Hypothalamus (tissue), 51 donors: ENCODE measurements around the gene U2SURP.

ENCODE experiments used
- DNase-seq, 51 donors: peaks; one replicate each; lab custom pipeline; 2025; lab: John Stamatoyannopoulos, UW

Gene U2SURP

DNA sequence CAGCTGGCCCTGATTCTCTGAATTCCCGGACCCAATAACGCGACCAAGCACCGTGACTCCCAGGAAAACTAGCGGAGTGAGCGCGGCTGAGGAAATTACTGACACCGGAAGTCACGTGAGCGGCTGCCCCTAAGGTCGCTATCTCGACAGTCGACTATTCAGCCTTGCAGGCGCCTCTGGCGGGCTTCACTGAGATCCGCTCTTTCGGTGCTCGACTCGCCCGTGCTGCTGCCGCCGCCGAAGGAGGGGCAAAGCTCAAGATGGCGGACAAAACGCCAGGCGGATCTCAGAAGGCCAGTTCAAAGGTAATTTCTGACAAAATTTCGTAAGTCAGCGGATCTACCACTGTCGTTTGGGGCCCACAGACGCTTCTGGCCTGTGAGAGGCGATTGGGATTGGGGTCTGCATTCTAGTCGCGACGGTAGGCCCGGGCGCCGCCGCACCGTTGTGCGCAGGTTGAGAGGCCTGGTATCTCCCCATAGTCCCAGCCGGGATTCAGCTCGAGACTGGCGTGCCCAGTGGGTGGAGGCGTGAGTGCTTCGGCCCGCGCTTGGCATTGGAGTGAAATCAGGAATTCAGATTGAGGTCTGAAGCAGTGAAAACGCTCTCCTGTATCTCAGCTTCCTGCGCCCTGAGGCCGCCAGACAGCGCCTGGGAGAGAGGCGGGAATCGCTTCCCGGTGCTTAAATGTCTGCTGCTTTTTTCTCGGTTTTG lies at the start of gene U2SURP:
U2SURP (plus strand) TSS at position 202 of the 714 bp plus-strand sequence; CDS start at position 261, 59 bp downstream.
- peak; percentile 53 to 98 (median 94) for DNase-seq

DNA sequence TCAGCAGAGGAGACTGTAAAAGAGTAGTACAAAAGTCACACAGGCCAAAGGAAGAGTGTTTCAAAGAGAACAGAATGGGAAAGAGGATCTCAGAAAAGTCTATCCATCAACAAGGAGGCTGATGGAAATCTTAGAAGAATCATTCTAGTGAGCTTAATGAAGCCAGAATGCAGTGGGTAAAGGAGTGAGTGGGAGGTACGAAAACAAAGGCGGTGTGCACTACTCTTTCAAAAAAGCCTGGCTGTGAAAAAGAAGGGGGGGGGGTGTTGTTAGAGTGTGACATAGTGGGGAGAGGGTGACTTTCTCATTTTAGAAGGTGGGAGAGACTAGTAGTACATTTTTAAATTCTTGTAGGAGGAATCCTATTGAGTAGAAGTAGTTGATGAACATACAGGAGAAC lies 49.6 kb upstream of the U2SURP start:
- DNase-seq = no peak

- no peak for DNase-seq
Observed at GRCh38 chr3:142952272-142953193, 48.8 kb upstream of the U2SURP start.

GRCh38 chr3:142953443-142953842 lies 47.9 kb upstream of the U2SURP start:
- DNase-seq = no peak

DNA sequence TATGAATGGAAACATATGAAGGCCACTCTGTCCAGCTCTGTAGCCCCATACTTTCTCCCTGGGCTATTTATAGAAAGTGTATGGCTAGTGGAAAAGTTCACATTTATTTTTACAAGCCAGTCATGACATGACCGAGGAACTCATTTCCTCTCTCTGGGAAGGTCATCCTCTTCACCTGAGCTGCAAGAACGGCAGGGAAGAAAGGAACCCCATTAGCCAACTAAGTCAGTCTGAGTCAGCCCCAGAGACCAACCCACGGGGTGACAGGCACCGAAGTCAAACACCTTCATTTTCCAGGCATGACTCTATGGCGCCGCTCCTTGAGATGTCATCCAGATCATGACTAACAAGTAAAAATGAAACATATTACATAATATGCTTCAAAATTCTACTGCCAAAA lies 42.7 kb upstream of the U2SURP start:
- DNase-seq = peak in 3 of 51 donors; percentile 7 to 12 (median 9)

DNA sequence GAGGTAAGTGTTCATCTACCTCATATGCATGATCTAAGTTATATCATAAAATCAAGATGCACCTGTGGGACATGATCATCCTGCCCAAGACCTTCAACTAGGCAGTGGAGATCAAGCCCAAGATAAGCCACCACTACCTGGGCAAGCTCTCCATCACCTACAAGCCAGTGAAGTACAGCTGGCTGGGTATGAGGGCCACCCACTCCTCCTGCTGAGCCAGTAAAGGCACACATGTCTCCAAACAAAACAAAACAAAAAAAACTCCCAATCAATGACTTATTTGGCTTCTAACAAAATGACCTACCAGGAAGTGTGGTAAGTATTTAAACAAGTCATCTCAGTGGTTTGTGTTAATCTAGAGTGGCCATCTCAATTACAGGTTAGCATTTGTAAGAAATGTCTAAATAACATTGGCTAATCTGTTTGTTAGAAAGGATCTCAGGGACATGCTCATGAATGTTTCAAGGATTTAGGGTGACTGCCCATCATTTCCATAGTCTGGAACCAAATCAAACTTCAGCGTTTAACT lies 41.0 kb upstream of the U2SURP start:
- DNase-seq = no peak

DNA sequence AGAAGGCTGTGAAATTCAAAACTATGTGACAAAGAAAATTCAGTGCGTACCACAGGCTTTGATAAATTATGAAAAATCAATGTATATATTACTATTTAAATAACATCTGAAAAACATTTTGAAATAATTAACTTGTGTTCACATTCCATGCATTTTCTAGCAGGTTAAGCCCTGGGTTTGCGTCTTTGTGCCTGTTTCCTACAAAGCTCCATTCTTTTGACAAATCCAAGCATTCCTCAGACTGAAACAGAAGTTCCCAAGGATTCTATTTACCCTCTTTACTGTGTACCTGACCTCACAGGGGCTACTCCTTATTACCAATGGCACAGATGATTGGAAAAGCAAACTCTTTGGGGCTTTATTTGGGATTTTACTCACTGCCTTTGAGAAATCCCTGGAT lies 39.8 kb upstream of the U2SURP start:
- DNase-seq = no peak

GRCh38 chr3:142962175-142962519 lies 39.2 kb upstream of the U2SURP start:
- DNase-seq = no peak

DNA sequence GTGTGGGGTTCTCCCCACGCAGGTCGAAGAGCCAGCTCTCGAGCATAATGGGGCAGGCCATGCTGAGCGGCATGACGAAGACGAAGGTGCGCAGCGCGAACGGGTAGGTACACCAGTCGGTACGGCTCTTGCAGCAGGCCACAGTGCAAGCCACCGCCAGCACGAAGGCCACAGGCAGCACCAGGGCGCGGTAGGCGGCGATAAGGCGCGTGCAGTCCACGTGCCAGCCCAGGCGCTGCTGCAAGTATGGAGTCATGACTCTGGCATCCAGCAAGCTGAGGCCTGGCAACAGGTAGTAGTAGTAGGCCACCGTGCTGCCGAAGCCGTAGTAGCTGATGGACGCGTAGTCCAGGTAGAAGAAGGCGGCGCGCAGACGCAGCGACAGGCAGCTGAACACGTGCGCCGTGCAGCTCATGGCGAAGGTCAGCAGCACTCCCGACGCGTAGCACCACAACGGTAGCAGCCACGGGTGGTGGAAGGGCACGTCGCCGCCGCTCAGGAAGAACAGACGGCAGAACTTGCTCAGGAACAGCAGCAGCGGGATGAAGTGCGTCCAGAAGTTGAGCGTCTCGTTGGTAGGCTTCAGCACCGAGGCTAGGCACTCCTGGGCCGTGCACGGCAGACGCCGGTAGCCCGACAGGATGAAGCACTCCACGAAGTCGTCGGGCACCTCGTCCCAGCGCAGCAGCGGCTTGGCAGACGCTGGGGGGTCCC lies 38.7 kb upstream of the U2SURP start:
- no peak for DNase-seq

- peak in 1 of 51 donors; percentile 42 for DNase-seq
Observed at GRCh38 chr3:142963234-142963515, 38.2 kb upstream of the U2SURP start.

- DNase-seq = peak in 6 of 51 donors; percentile 3 to 46 (median 38)
Observed at GRCh38 chr3:142963516-142964448, 37.6 kb upstream of the U2SURP start, which contains the start of gene PAQR9. PAQR9 (minus strand) TSS chr3:142963674; CDS start chr3:142963336, 338 bp downstream.

DNA sequence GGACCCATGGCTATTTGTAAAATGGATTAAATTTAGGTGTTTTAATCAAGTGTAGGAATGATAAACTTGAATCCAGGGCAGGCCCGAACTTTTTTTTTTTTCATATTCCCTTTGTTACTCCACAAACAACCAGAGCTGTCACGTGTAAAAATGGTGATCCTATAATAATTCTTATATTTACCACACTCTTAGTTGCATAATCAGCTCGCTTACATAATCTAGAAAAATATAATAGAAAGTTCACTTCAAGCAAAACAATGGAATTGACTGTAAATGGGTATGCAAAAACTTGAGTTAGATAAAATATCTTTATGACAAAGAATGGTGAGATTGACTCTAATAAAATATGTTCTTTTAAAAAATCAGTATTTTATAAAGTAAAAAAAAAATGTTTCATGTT lies 35.8 kb upstream of the U2SURP start:
- DNase-seq = no peak

DNA sequence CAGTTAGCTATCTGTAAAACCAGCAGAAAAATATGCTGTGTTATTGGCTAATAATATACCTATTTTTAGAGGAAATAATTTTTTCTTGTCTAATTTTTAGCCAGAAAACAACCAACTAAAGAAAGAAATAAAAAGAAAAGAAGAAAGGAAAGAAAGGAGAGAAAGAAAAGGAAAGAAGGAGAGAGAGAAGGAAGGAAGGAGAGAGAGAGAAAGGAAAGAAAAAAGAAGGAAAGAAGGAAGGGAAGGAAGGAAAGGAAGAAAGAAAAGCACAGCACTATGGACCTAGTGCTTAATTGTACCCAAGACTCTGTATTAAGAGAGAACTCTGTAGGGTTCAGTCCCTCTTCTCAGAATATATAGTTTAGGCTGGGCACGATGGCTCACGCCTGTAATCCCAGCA lies 34.6 kb upstream of the U2SURP start:
- no peak for DNase-seq

DNA sequence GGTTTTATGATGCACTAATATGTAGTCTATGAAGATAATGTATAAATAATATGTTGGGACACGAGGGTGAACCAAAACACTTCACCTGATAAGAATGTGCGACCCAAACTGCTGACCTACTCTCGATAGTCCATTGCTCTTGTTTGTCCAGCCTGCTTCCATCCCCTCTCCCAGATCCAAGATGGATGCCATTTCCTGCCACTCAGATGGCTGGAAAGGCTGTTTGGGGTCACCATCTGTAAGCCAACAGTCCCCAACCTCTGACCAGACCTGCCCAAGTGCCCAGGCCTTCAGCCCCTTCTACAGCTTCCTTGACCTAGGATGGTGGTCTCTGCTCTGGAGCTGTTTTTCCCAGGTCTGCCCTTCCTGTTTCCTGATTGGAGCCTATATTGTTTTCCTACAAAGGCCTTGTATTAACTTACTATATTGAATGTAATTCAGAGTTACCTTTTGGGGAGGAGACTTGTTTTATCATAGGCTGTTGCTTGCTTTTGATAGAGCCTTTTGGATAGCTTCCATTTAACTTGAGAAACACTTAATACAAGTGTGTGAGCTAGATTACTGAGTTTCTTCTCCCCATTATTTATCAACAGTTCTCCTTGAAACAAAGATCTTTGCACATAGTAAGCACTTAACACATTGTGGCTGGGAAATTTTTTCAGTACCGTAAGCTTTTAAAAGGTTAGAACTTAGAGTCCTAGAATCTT lies 32.9 kb upstream of the U2SURP start:
- no peak for DNase-seq

DNA sequence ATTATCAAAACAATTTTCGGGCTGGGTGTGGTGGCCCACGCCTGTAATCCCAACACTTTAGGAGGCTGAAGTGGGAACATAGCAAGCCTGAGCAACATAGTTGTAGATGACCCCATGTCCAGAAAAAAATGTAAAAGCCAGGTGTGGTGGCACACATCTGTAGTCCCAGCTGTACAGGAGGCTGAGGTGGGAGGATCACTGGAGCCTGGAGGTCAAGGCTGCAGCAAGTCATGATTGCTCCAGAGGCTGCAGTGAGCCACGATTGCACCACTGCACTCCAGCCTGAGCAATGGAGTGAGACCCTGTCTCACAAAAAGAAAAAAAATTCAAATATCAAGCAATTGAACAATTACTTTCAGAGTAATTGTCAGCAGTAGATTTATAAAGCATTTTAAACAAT lies 29.9 kb upstream of the U2SURP start:
- no peak for DNase-seq

DNA sequence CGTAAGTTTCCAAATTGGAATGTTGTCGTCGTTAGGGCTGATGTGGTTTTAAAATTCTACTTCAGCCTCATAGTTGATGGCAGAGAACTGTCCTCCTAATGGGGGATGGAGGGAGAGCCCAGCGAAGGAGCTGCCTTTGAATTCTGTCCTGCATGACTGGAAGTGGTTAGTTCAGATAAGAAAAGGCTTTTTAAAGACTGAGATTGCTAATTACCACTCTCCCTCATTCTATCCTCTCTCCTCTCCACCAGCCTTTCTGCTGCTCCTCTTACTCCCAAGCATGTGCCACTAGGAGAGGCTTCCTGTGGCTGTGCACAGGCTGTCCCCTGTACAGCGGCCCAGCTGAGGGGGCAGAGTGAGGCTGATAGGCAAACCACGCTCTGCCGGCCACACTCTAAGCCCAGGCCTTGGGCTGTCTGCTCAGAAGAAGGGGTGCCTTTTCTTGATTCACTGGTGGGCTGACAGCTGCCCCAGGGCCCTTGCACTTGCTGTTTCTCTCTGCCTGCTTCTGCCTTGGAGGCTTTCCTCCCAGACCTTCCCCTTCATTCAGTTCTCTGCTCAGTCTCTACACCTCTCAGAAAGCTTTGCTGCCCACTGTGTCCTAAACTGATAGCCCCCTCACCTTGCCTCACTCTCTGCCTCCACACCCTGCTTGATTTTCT lies 29.1 kb upstream of the U2SURP start:
- no peak for DNase-seq

DNA sequence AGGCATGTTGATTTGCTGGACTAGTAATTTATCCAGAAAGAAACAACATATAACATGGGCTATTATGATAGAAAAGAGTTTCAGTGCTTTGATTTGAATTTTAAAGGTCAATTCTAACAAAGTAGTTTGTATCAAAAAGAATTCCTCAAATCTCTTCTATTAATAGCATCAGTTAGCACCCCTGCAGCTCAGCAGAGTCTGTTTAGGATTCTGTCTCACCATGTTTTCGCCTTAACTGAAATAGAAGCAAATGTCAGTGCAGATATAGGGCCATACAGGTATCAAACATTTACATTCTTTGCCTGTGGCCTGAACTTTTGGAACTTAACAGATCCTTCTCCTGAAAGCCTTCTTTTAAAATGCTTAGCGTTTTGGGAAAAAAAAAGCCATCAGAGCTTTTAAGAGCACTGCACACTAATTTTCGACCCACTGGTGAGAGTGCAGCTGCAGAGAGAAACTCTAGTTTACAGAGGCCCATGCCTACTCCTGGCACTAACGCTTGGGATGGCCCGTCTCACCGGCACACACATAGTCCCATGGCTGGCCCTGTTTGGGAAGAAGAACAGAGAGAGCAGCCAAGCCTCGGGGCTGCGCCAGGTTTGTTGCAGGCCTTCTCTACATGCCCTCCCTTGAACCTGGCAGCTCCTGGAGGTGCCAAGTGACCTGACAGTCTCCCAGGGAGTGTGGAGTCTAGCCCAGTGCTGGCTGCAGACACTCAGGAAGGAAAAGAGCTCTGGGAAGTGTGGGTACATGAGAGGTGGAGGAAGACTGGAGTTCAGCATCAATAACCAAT lies 28.0 kb upstream of the U2SURP start:
- peak in 18 of 51 donors; percentile 3 to 60 (median 30) for DNase-seq
